Right cardiac atrium (tissue), 5 donors: Measurements from ENCODE around the gene DDX31. TPM values are rescaled to one million over a fixed set of nuclear protein-coding genes. Genes with fewer than 3 reads are reported as not detected.

Experiments used
- ATAC-seq, 2 donors: fragments of 200-7000 bp; cut with Tn5 transposase; one replicate each; pipeline versions ENCODE4 v1.8.0 to v1.9.1; 2020; ENCODE audit warnings: moderate library complexity in 2 of 2, mild to moderate bottlenecking in 1 of 2
- DNase-seq, 3 donors: peaks; one replicate each; pipeline ENCODE4 v3.0.0-alpha.2; 2020
- H3K27ac ChIP-seq: one replicate; pipeline ENCODE4 v1.5.1; 2013; ENCODE audit warnings: mild to moderate bottlenecking, low read length, control low read depth, moderate library complexity
- H3K27me3 ChIP-seq: one replicate; pipeline ENCODE4 v1.6.1; 2013; ENCODE audit not compliant: control insufficient read depth, insufficient read depth
- H3K4me1 ChIP-seq: one replicate; pipeline ENCODE4 v1.6.1; 2013; ENCODE audit warnings: low read length; ENCODE audit not compliant: control insufficient read depth, insufficient read depth
- H3K4me3 ChIP-seq: one replicate; pipeline ENCODE4 v1.5.1; 2013; ENCODE audit warnings: low read length, control low read depth
- H3K9me3 ChIP-seq: one replicate; pipeline ENCODE4 v1.6.1; 2013; ENCODE audit warnings: low read length; ENCODE audit not compliant: control insufficient read depth
- WGBS: extraction: QIAGEN DNeasy Blood & Tissue Kit; methylation state at CpG from one replicate; pipeline ENCODE4 v1.1.7; 2013; 5-methylcytosine and 5-hydroxymethylcytosine counted together
- intact Hi-C, 4 donors: fragments of 100-400 bp; cut with DNase I; formaldehyde crosslinking; loops; one replicate each; pipeline versions ENCODE4 v1.11.0 to v1.14.0; 2022 to 2023
- polyA plus RNA-seq: library from polyadenylated mRNA; stranded (reverse); fragments of 200-250 nt; gene quantifications from one replicate; pipeline ENCODE4 v1.2.3, GENCODE V29; 2013
- total RNA-seq, 4 donors: library from RNA; stranded (reverse); fragmentation: NEBNext Ultra II Directional; extraction: Animal tissue kit (Norgen Biotek cat#: 25700); gene quantifications; one replicate each; pipeline ENCODE4 v1.2.1, GENCODE V29; 2021
- donor health status: healthy with polysubstance abuse.
- donor health status: DM: no; HTN: yes; CAD: no.
- donor health status: DM: no; HTN: no; CAD: no.
- donor health status: DM: no; HTN: yes; CAD: no; lungs with severe emphysema.
- donor health status: DM: yes; HTN: yes; CAD: no.

DDX31 gene
- total and polyA plus RNA-seq, 5 donors, result 2.7 to 7.4 (median 5.2) TPM

DNA sequence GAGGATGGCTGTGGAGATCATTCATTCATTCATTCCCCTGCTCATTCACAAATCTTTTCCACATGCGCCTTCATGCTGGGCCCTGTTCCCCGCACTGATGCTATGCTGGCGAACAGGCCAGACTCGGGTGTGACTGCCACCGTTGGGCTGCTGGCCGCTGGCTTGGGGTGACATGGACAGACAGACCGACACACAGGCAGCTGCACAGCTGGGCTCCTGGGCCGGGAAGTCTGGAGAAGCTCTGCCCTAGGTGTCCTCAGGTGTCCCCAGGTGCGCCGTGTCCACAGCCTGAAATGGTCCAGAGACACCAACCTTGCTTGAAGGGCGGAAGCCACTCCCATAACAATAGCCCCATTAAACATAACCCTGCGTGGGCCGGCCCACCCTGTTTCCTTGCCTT lies 122.3 kb downstream of the DDX31 start:
- DNase-seq (no peak), ATAC-seq (no peak)
- Histone ChIP-seq H3K27ac (no peak overlapping the region), H3K27me3 (no peaks in the 10 kb centered on the region), H3K4me3 (no peak overlapping the region), H3K4me1 (no peaks in the 10 kb centered on the region), H3K9me3 (no peaks in the 10 kb centered on the region)
- intact Hi-C loops, result no loop called here
- WGBS, result 82% methylated on average over 13 of the region's 13 CpGs

DNA sequence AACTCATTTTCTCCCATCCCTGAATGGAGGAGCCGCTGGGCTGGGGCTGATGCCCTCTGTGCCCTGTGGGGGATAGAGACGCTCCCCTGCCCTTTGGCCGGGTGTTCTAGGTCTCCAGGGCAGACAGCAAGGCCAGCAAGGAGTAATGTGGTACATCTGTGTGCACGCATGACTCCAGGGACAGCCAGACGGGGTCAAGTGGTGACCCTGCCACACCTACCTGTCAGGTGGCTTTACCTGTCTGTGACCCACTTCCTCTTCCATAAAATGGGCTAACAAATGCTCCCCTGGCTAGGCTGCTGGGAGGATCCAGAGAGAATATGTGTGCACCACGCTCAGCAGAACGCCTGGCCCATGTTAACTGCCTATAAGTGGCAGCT lies 122.7 kb downstream of the DDX31 start:
- DNase-seq (no peak), ATAC-seq (no peak)
- Histone ChIP-seq H3K4me3 (no peak overlapping the region), H3K27ac (no peak overlapping the region), H3K9me3 (no peaks in the 10 kb centered on the region), H3K27me3 (no peaks in the 10 kb centered on the region), H3K4me1 (peaks cover 2% of the 10 kb centered on the region)
- 79% methylated on average over 7 of the region's 7 CpGs for WGBS
- intact Hi-C loops, result no loop called here

DNA sequence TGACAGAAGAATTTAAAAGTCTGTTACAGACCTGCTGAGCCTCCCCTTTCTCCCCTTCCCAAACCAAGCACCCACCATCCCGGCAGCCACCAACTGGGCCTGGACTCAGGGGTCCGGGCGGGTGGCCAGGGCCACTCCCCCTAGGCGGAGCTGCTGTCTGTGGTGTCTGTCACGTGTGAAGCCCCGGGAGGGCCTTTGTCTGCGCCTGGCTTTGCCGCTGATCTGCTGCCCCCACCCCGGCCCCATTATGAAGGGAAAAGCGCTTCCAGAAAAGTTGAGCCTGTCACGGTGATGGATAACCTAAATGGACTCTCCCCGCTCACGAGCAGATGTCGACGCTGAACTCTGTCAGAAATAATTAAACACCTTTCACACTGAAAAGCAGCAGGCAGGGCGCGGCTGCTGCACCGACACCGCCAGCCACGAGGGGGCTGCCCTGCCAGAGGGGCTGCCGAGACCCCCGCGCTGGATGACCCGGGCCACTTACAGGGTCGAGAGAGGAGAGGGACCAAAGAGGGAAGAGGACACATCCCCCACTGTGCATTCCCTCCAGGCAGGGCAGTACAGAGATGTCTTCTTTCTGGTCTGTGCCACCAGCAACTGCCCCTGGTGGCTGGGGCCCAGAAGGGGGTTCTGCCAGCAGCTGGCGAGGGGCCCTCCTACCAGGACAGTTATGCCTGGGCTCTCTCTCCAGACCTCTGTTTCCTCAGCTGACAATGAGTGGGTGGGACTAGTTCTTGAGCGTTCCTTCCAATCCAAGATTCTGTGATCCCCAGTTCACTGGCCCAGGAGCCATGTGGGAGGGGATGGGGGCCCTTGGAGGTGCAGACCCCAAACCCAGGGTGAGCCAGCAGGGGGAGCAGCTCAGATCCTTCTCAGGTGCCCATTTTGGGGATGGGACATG lies 123.4 kb downstream of the DDX31 start:
- no peak overlapping the region for H3K4me3 ChIP-seq
- peaks cover 2% of the 10 kb centered on the region for H3K4me1 ChIP-seq
- intact Hi-C loops, result no loop called here
- H3K9me3 ChIP-seq, result no peaks in the 10 kb centered on the region
- H3K27me3 ChIP-seq, result no peaks in the 10 kb centered on the region
- DNase-seq, result peak in 2 of 3 donors; percentile 71 to 79
- H3K27ac ChIP-seq, result no peak overlapping the region
- ATAC-seq, result peak; percentile 63 to 64
- 4% methylated on average over 27 of the region's 27 CpGs for WGBS

DNA sequence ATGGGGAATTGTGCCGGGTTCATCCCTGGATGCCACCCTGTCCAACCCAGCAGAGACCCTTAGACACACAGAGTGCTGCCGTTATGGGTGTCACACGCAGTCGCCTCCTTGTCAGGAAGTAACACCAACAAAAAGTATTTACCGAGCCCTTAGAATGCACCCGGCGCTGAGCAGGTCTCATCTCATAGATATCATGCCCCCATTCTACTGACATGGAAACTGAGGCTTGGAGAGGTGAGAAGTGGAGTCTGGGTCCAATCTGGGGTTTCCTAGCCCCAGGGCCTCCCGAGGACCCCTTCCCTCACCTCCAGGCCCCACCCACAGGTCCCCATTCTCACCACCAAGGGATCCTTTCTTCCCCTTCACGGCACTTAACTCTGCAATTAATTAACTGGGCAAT lies 124.2 kb downstream of the DDX31 start:
- no peak overlapping the region for H3K4me3 ChIP-seq
- no peak overlapping the region for H3K27ac ChIP-seq
- no peaks in the 10 kb centered on the region for H3K9me3 ChIP-seq
- intact Hi-C loops, result no loop called here
- no peaks in the 10 kb centered on the region for H3K27me3 ChIP-seq
- no peak for DNase-seq
- peaks cover 2% of the 10 kb centered on the region for H3K4me1 ChIP-seq
- WGBS, result 82% methylated on average over 9 of the region's 9 CpGs
- ATAC-seq, result no peak

DNA sequence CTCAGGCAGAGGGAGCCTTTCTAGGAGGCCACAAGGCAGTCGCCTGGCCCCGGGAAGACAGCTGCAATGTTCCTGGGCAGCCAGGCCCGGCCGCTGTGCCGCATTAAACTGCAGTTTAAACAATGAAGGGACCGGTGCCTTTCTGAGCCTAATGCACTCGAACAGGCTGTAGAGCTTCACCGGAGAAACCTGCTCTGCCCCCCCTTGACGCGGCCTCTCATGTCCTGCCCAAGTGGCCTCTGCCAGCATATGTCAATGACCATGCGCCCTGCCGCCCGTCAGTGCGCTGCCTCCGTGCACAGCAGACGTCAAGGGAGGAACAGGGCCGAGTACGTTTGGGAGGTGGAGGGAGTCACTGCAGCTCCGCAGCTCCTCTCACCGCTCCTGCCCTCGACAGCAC lies 125.8 kb downstream of the DDX31 start:
- intact Hi-C loops, result no loop called here
- WGBS, result 70% methylated on average over 21 of the region's 21 CpGs
- Histone ChIP-seq H3K9me3 (no peaks in the 10 kb centered on the region), H3K4me1 (peaks cover 2% of the 10 kb centered on the region), H3K4me3 (no peak overlapping the region), H3K27me3 (no peaks in the 10 kb centered on the region), H3K27ac (no peak overlapping the region)
- ATAC-seq, result no peak
- DNase-seq, result no peak

DNA sequence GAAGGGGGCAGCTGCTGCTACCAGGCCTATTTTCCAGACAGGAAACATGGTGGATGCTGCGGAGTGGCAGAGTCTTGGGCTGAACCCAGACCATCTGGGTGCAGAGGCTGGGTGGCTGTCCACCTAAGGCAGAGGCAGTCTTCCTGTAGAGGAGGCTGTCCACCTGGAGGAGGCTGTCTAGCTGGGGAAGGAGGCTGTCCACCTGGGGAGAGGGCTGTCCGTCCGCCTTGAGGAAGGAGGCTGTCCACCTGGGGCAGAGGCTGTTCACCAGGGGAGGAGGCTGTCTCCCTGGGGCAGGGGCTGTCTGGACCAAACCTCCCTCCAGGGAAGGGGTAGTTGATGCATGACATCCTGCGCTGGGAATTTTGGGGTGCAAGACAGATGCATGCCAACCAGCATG lies 126.5 kb downstream of the DDX31 start:
- peaks cover 2% of the 10 kb centered on the region for H3K4me1 ChIP-seq
- H3K9me3 ChIP-seq, result no peaks in the 10 kb centered on the region
- ATAC-seq (no peak), DNase-seq (no peak)
- H3K27ac ChIP-seq, result no peak overlapping the region
- 95% methylated on average over 4 of the region's 4 CpGs for WGBS
- H3K27me3 ChIP-seq, result no peaks in the 10 kb centered on the region
- intact Hi-C loops, result no loop called here
- no peak overlapping the region for H3K4me3 ChIP-seq

Other genes with a start within 250 kb of the DDX31 start
- not detected for gene BARHL1, start 87.4 kb downstream of the DDX31 start, total RNA-seq
- not detected for gene BARHL1, start 87.4 kb downstream of the DDX31 start, polyA plus RNA-seq
- gene GTF3C4, start 481 bp upstream of the DDX31 start, total RNA-seq, result 1 to 10 TPM; 9.2 to 9.7 (median 9.6) TPM
- 2.6 TPM for gene GTF3C4, start 481 bp upstream of the DDX31 start, polyA plus RNA-seq
- 1 to 10 TPM in 1 of 4 donors, under 1 TPM in 3; 0.25 to 1.0 (median 0.31) TPM for gene AK8, start 208.3 kb upstream of the DDX31 start, total RNA-seq
- gene AK8, start 208.3 kb upstream of the DDX31 start, polyA plus RNA-seq, result 0.66 TPM
- gene SPACA9, start 208.9 kb upstream of the DDX31 start, total RNA-seq, result 10 to 100 TPM in 1 of 4 donors, 1 to 10 TPM in 3; 6.2 to 10.4 (median 8.7) TPM
- gene SPACA9, start 208.9 kb upstream of the DDX31 start, polyA plus RNA-seq, result 11.2 TPM